ENCODE results near the gene WDR5. TPM values are rescaled to one million over a fixed set of nuclear protein-coding genes. Genes with fewer than 3 reads are reported as not detected.
A peak's percentile ranks its signal among the peaks of the same experiment; 100 is the strongest.

WDR5 gene
- total RNA-seq, 4 donors from 2014 or later, result 15.4 to 26.8 (median 23.1) TPM

DNA sequence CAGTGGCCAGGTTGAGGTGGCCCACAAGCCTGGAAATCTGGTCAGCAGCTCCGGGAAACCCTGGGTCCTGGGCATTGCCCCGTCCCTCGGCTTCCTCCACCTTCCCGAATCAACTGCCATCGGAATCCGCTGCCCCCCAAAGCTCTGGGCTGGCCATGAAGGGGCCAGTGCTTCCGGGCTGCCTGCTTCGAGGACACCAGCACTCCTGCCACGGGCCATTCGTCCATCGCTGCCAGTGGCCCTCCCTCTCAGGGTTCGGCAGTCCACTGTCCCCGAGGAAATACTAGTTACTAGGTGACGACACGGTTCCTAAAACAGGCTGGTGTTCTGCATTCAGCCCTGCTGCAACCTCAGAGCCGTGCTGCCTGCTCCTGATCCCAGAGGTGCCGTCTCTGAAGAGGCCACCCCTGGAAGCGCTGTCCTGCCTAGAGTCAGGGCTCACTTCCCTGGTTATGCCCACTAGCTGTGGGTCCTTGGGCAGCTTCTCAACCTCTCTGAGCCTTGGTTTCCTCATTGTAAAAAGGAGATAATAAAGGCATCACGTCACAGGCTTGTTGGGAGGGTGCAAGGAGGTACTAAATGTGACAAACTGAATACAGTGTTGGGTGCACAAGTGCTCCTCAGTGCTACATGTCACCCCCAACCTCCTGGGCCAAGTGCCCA lies 3.5 kb upstream of the WDR5 start:
- intact Hi-C loops (cut with DNase I), result no loop called here
- H3K36me3 ChIP-seq, result no peaks in the 10 kb centered on the region
- peaks cover 24 to 71% (median 29%) of the 10 kb centered on the region in 3 donors for H3K4me1 ChIP-seq
- H3K27me3 ChIP-seq, result no peaks in the 10 kb centered on the region
- DNase-seq, result no peak
- TF ChIP-seq, protein P1, sequence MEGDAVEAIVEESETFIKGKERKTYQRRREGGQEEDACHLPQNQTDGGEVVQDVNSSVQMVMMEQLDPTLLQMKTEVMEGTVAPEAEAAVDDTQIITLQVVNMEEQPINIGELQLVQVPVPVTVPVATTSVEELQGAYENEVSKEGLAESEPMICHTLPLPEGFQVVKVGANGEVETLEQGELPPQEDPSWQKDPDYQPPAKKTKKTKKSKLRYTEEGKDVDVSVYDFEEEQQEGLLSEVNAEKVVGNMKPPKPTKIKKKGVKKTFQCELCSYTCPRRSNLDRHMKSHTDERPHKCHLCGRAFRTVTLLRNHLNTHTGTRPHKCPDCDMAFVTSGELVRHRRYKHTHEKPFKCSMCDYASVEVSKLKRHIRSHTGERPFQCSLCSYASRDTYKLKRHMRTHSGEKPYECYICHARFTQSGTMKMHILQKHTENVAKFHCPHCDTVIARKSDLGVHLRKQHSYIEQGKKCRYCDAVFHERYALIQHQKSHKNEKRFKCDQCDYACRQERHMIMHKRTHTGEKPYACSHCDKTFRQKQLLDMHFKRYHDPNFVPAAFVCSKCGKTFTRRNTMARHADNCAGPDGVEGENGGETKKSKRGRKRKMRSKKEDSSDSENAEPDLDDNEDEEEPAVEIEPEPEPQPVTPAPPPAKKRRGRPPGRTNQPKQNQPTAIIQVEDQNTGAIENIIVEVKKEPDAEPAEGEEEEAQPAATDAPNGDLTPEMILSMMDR (IDR thresholded peaks at IDR 0.05), result no peak
- TF ChIP-seq POLR2A (IDR thresholded peaks at IDR 0.05), result no peak
- WGBS, 2 donors, result 82% methylated on average over 8 of the region's 19 CpGs; no CpG with 5 or more reads in 1 of the 2 donors
- H3K27ac ChIP-seq, result peak overlapping the region in 1 of 4 donors; percentile 77
- no peaks in the 10 kb centered on the region for H3K9me3 ChIP-seq
- no peak overlapping the region for H3K4me3 ChIP-seq

DNA sequence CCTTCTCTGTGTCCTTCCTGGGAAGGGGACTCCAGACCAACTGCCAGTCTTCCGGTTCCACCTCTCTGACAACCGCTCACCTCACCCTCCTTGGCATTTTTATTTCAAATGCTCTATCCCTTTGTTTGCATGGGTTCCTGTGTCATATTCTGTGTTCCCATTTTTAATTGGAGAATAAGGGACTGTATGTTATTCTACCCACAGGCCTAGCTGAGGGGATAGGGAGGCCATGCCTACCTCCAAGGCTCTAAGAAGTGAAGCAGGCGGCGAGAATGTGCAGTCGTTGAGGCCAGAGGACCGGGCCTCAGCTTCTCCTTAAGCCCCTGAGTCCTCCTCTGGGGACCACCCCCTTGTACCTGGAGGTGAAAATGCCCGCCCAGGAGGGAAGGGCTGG lies 936 bp upstream of the WDR5 start:
- Histone ChIP-seq H3K27ac (peak overlapping the region; percentile 90 to 94 (median 92)), H3K36me3 (peaks cover 0 to 4% (median 0%) of the 10 kb centered on the region in 3 donors), H3K27me3 (no peaks in the 10 kb centered on the region), H3K9me3 (no peaks in the 10 kb centered on the region), H3K4me1 (peaks cover 40 to 82% (median 45%) of the 10 kb centered on the region in 3 donors), H3K4me3 (peak overlapping the region; percentile 68 to 89 (median 82))
- no peak for DNase-seq
- TF ChIP-seq POLR2A (IDR thresholded peaks at IDR 0.05), result no peak
- 37 to 50% methylated on average over 2 of the region's 7 CpGs for WGBS, 2 donors
- intact Hi-C loops (cut with DNase I), result no loop called here

DNA sequence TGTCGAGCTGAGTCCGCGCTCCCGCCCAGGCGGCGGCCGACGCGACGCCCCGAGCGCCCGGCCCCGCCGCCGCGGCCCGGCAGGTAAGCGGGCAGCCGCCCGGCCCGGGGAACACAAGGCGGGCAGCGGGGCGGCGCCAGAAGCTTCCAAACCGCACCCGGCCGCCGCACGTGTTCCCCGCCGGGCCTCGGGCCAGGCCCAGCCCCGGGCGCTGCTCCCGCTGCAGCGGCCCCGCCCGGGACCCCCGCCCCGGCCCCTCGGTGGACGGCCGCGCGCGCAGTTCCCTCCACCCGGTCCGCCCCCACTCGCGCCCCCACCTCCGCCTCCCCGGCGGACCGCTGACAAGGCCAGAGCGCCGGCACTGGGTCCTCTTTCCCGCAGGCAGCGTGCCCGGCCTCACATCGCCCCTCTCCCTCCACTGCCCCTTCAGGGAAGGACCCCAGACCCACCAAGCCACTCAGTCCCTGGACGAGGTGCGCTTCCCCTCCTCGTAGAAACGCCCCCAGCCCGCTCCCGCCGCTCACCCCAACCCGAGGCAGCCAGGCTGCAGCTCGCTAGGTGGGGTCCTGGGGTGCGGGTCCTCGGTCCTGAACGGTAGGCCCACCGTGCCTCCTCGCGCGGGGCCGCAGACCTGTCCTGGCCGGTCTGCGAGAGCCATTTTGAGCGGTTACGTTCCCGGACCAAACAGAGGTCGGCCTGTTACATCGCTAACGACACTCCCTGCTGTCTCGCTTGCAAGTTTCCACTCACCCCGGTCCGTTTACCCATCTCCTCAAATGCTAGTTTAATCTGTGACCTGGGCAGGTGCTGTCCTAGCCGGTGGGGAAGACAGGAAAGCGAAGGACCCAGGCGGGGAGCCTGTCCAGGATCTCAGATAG lies 475 bp downstream of the WDR5 start:
- peak overlapping the region; percentile 78 to 92 (median 90) for H3K27ac ChIP-seq
- DNase-seq, result no peak
- H3K27me3 ChIP-seq, result no peaks in the 10 kb centered on the region
- no peaks in the 10 kb centered on the region for H3K9me3 ChIP-seq
- WGBS, 2 donors, result 0% methylated on average over 10 to 11 of the region's 93 CpGs
- intact Hi-C loops (cut with DNase I), result no loop called here
- peak in 1 of 4 donors; percentile 26 for TF ChIP-seq POLR2A (IDR thresholded peaks at IDR 0.05)
- TF ChIP-seq, protein P1 (IDR thresholded peaks at IDR 0.05), result no peak
- peaks cover 0 to 18% (median 7%) of the 10 kb centered on the region in 3 donors for H3K36me3 ChIP-seq
- peak overlapping the region; percentile 68 to 89 (median 82) for H3K4me3 ChIP-seq
- peaks cover 34 to 71% (median 36%) of the 10 kb centered on the region in 3 donors for H3K4me1 ChIP-seq

DNA sequence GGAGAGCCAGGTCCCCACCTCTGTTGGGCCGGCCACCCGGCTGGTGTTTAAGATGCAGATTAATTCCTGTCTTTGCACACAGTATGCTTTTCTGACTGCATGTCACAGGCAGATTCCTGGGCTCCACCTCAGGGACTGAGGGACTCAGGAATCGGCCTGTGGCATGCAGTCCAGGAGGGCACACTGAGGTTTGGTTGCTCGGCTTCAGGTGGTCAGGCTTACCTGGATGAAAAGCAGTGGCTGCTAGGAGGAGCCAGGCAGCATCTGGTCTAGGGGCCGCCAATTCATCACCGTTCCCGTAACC lies 1.1 kb downstream of the WDR5 start:
- Histone ChIP-seq H3K27me3 (no peaks in the 10 kb centered on the region), H3K27ac (peak overlapping the region in 3 of 4 donors; percentile 78 to 92 (median 90)), H3K36me3 (peaks cover 0 to 24% (median 12%) of the 10 kb centered on the region in 3 donors), H3K4me1 (peaks cover 34 to 65% (median 35%) of the 10 kb centered on the region in 3 donors), H3K4me3 (peak overlapping the region; percentile 68 to 89 (median 82)), H3K9me3 (no peaks in the 10 kb centered on the region)
- intact Hi-C loops (cut with DNase I), result no loop called here
- WGBS, 2 donors, result 0 to 60% methylated on average over 2 of the region's 7 CpGs
- no peak for DNase-seq
- TF ChIP-seq, protein P1 (IDR thresholded peaks at IDR 0.05), result no peak
- no peak for TF ChIP-seq POLR2A (IDR thresholded peaks at IDR 0.05)

DNA sequence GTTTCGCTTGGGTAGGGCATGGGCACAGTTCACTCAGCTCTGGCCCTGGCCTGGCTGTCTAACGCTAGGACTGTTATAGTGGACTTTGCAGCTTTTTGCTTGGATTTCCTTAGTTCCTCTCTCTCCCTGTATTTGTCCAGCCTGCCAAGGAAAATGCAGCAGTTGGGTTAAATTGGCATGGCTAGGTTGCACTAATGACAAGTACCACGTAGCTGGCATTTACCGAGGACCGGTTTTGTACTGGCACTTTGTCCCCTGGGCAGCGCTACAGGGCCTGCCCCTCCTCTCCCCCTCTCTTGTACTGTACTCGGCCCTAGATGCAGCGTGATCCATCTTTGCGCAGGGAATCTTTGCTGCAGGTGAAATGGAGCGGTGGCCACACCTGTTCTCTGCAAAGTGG lies 2.4 kb downstream of the WDR5 start:
- no peak for TF ChIP-seq POLR2A (IDR thresholded peaks at IDR 0.05)
- TF ChIP-seq, protein P1 (IDR thresholded peaks at IDR 0.05), result no peak
- intact Hi-C loops (cut with DNase I), result no loop called here
- H3K27me3 ChIP-seq, result no peaks in the 10 kb centered on the region
- H3K4me1 ChIP-seq, result peaks cover 34 to 59% (median 35%) of the 10 kb centered on the region in 3 donors
- H3K36me3 ChIP-seq, result peaks cover 5 to 37% (median 25%) of the 10 kb centered on the region in 3 donors
- WGBS, 2 donors, result 27 to 78% methylated on average over 5 to 10 of the region's 10 CpGs
- no peak for DNase-seq
- H3K4me3 ChIP-seq, result peak overlapping the region in 1 of 4 donors; percentile 9
- no peaks in the 10 kb centered on the region for H3K9me3 ChIP-seq
- H3K27ac ChIP-seq, result peak overlapping the region in 2 of 4 donors; percentile 12 to 92

Data from esophagus squamous epithelium (tissue), 5 donors.